Measurements from ENCODE around the gene OTUD5. TPM values are rescaled to one million over a fixed set of nuclear protein-coding genes. Genes with fewer than 3 reads are reported as not detected.

Gene OTUD5
- total RNA-seq, 4 donors from 2014 or later: 32.7 to 43.0 (median 38.3) TPM

- no peak for DNase-seq (ENCODE audit: low spot score)
- no peak for ATAC-seq (ENCODE audit: low FRiP score)
- TF ChIP-seq, protein P1, sequence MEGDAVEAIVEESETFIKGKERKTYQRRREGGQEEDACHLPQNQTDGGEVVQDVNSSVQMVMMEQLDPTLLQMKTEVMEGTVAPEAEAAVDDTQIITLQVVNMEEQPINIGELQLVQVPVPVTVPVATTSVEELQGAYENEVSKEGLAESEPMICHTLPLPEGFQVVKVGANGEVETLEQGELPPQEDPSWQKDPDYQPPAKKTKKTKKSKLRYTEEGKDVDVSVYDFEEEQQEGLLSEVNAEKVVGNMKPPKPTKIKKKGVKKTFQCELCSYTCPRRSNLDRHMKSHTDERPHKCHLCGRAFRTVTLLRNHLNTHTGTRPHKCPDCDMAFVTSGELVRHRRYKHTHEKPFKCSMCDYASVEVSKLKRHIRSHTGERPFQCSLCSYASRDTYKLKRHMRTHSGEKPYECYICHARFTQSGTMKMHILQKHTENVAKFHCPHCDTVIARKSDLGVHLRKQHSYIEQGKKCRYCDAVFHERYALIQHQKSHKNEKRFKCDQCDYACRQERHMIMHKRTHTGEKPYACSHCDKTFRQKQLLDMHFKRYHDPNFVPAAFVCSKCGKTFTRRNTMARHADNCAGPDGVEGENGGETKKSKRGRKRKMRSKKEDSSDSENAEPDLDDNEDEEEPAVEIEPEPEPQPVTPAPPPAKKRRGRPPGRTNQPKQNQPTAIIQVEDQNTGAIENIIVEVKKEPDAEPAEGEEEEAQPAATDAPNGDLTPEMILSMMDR (IDR thresholded peaks at IDR 0.05): no peak
Observed at GRCh38 chrX:48924270-48924669, 33.1 kb downstream of the OTUD5 start.

- ATAC-seq (ENCODE audit: low FRiP score) (no peak), DNase-seq (ENCODE audit: low spot score) (no peak)
- TF ChIP-seq, protein P1 (IDR thresholded peaks at IDR 0.05): no peak
Observed at GRCh38 chrX:48923771-48924170, 33.6 kb downstream of the OTUD5 start.

DNA sequence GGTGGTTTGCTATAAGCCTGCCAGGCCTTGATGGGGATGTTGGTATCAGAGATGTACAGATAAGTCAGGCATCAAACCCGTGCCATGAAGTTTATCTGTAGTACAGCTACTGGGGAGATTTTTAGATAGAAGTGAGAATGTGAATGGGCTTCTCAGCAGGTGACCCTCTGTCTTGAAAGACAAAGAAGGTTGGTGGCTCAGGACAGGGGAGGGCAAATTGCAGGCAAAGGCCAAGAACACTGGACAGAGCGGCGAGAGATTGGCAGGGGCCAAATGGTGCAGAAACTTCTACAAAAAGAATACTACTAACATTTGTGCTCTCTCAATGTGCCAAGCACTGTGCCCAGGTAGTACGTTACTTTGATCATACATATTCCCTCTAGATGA is 36.7 kb downstream of the OTUD5 start:
- TF ChIP-seq, protein P1 (IDR thresholded peaks at IDR 0.05): no peak
- no peak for DNase-seq (ENCODE audit: low spot score)
- ATAC-seq (ENCODE audit: low FRiP score): no peak

- ATAC-seq (ENCODE audit: low FRiP score): no peak
- TF ChIP-seq, protein P1 (IDR thresholded peaks at IDR 0.05): no peak
Observed at GRCh38 chrX:48919947-48920717, 37.3 kb downstream of the OTUD5 start.

GRCh38 chrX:48919360-48919841 is 38.0 kb downstream of the OTUD5 start:
- DNase-seq (ENCODE audit: low spot score): no peak
- ATAC-seq (ENCODE audit: low FRiP score): no peak
- TF ChIP-seq, protein P1 (IDR thresholded peaks at IDR 0.05): no peak

More at GRCh38 chrX:48919947-48920717, 37.3 kb downstream of the OTUD5 start:
- DNase-seq (ENCODE audit: low spot score): no peak

DNA sequence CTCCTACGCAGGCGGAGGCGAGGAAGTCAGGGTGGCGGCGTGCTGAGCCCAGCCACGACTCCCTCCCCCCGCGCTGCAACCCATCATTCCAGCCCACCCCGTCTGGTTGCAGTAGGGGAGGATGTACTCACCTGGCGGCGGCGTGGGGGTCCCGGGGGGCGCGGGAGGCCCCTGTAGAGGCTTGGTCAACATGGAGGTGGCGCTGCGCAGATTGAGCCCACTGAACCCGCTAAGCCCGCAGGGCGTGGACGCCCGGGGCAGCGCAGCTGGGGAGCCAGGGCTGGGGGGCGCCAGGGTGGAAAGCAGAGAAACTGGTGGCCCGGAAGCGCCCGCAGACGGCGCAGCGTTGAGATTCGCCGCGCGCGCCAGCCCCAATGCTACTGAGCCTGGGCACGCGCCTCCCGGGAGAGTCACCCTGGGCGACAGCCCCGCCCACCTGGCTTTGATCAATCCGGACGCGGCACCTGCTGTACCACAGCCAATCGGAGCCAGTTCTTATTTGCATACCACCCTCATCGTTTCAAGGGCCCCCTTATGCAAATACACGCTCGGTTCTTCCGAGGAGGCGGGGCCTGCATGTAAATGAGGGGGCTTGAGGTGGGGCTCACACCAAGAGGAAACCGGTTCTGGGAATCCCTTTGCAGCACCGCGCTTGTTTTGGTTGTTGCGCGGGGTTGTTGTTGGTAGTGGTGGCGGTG is 38.6 kb downstream of the OTUD5 start, which contains the start of gene PIM2:
TSS of gene PIM2 (minus strand) at position 382 of the 698 bp plus-strand sequence. CDS start at position 192, 190 bp downstream.
- TF ChIP-seq, protein P1 (IDR thresholded peaks at IDR 0.05): no peak
- ATAC-seq (ENCODE audit: low FRiP score) (peak; percentile 81), DNase-seq (ENCODE audit: low spot score) (peak; percentile 46)

Measured in omental fat pad (tissue), 4 donors.